GM12892 (cell line): ENCODE data around the gene MS4A14.

ENCODE experiments used
- POLR2A ChIP-seq: IDR thresholded peaks from 2 replicates; pipeline ENCODE4 v1.6.1; 2011; ENCODE audit warnings: low read depth, low read length, control low read depth
- POLR2AphosphoS5 ChIP-seq: IDR thresholded peaks from 2 replicates; pipeline ENCODE4 v1.6.1; 2011; ENCODE audit warnings: low read depth, low read length, control low read depth
- TAF1 ChIP-seq: IDR thresholded peaks from 2 replicates; pipeline ENCODE4 v1.6.1; 2011; ENCODE audit warnings: low read depth, mild to moderate bottlenecking, control low read depth, low read length, borderline replicate concordance

DNA sequence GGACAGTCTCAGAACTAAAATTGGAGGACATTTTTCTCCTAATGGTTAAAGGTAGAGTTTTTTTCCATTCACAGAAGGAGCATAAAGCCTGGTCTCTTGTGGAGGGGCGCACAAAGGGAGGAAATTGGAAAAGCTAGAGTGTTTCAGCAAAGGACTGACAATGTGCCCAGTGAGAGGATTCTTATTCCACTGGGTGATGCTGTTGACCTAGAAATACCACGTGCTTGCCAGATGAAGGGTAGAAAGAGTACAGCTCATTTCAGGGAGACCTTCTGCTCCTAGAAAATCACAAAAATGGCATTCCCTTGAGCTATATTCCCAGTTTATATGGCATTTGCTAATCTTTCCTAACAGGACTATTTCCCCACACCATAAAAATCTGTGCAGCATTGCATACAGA, 48.1 kb upstream of the MS4A14 start:
- TF ChIP-seq POLR2A = no peak
- no peak for TF ChIP-seq POLR2AphosphoS5
- TF ChIP-seq TAF1 = no peak
